ENCODE results near the gene LMF1.
"Not testable (repeated sequence)": the region's sequence is repeated elsewhere in the genome, so short reads cannot be mapped to it uniquely, and the experiment has no call there.

Gene LMF1

GRCh38 chr16:838741-839140 is 132.0 kb downstream of the LMF1 start:
- in situ Hi-C loops (cut with MboI; ENCODE audit: low sequenced_read_pairs) = no loop called here

- in situ Hi-C loops (cut with MboI; ENCODE audit: low sequenced_read_pairs) = not testable (repeated sequence)
Observed at GRCh38 chr16:836822-837221, 134.0 kb downstream of the LMF1 start.

DNA sequence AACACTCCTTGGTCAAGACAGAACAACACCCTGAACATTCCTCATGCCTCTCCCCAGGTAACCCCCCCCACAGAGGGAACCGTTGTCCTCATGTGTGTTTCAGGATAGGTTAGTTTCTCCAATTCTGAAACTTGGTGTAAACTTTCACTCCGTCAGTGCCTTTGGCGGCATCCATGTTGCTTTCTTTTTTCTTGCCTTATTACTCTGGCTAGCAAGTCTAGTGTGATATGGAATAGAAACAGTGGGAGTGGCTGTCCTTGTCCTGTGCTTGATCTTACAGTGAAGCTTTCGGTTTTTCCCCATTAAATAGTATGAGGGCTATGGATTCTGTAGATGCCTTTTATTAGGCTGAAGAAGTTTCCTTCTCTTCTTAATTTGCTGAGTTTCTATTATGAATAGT is 134.6 kb downstream of the LMF1 start:
- in situ Hi-C loops (cut with MboI; ENCODE audit: low sequenced_read_pairs) = no loop called here

- in situ Hi-C loops (cut with MboI; ENCODE audit: low sequenced_read_pairs) = no loop called here
Observed at GRCh38 chr16:835373-835772, 135.4 kb downstream of the LMF1 start.

- in situ Hi-C loops (cut with MboI; ENCODE audit: low sequenced_read_pairs) = no loop called here
Observed at GRCh38 chr16:833411-833810, 137.4 kb downstream of the LMF1 start.

DNA sequence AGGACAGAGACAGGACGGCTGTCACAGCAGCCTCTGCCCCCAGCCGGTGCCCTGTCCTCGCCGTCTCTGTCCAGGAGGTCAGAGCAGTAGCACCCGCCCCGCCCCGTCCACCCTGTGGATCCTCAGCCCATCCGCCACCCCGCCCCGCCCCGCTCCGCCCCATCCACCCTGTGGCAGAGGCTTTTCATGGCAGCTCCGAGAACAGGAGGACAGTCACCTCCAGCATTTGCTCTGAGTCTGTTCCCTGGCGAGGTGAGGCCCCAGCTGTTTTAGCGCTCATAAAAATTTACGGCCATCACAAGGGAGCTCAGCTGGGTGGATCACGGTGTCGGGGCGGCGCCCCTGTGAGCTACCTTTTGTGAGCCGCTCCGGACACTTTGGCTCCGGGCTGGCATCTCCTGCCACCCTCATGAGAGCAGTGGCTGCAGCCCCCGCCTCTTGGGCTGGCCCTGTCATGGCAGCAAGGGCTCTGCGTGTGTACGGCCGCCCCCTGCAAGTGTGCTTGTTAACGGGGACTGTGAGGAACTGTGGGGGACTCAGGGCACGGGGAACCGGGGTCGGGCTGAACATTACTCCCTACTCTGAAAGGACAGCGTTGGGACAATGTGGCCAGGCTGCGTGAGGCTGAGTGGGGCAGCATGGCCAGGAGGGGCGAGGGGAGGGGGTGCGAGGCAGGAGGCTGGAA is 138.0 kb downstream of the LMF1 start:
- in situ Hi-C loops (cut with MboI; ENCODE audit: low sequenced_read_pairs) = no loop called here

DNA sequence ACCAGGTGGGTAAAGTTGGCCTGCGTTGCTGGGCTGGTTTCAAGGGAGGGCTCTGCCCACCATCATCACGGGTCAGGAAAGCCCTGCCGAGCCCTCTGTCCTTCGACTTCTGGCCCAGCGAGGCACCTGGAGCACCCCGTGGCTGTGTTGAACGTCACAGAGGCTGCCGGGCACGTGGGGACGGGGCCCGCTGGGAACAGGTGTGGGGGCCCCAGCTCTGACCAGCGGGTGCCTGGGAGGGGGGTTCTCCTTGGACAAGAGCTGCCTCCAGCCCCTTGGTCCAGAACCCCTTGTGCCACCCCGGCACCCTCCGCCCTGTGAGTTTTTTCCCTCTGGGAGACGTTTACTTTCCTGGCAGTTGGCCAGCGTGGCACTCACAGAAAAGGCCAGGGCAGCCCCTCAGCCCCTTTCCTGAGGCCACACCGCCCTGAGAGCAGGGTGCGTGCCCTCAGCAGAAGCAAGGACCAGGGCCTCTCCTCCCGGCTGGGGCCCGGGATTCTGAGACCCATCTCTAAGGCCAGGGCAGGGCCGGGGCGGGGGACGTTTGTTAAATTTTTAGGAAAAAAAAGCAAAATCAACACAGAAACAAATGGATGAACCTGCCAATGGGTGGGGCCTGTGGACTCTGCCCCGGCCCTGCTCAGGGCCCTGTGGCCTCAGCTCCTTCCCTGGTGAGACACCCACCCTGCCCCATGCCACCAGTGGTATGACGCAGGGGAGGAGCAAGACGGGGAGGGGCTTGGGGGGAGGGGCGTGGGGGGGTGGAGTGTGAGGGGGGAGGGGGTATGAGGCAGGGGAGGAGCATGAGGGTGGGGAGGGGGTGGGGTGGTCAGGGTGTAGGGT is 139.0 kb downstream of the LMF1 start:
- in situ Hi-C loops (cut with MboI; ENCODE audit: low sequenced_read_pairs) = no loop called here

DNA sequence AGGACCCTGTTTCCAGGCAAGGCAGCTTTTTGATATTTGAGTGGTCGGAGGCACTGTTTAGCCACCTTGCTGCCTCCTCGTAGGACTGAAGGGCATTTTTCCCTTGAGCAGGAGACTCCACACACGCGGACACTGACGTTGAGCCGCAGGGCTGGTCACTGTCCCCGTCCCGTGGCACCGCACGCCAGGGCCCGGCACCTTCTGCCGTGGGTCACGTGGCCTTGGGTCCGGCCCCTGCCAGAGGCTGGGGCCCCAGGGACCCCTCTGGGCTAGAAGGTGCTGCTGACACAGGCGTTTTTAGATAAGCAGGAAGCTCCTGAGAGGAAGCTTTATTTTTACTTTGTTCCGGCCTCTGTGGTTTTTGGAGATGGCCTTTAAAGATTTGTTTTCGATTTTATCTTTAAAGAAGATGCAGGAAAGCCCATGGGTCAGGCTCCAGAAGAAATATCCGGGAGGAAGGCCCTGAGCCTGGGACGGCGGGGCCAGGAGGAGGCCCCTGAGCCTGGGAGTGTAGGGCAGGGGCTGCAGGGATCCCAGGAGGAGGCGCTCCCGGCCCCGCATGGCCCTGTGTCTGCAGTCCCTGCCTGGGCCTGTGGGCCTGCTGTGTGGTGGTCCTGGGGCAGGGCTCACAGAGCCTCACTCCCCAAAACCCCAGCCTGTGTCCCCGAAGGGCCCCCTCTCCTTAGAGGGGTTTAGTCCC is 139.8 kb downstream of the LMF1 start:
- in situ Hi-C loops (cut with MboI; ENCODE audit: low sequenced_read_pairs) = no loop called here

DNA sequence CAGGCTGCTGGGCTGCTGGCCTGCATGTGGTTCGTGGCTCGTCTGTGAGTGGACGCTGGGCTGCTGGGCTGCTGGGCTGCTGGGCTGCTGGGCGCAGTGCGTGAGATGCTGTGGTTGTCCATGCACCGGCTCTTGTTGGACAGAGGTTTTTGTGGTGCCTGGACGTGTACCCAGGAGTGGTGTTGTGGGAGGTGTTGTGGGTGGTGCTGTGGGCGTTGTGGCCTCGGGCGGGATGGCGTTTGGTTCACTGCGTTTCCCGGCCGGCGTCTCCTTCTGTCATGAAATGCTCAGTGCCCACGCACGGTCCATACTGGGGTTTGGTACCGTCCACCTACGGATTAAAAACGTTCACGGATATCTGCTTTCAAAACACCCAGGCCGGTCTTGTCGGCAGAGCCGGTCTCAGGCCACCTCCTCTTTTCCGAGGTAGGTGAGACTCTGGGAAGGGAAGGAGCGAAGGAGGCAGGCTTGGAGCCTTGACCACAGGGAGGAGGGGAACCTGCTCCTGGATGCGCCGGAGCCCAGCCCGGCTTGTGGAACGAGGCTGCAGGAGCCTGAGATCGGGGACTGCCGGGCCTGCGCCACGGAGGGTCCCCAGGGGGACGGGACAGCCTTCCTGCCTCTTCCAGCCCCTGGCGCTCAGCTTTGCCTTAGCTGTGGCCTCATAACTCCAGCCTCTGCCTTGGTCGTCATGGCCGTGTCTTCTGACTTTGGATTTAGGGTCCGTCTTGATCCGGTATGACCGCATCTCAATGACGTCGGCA is 140.5 kb downstream of the LMF1 start:
- in situ Hi-C loops (cut with MboI; ENCODE audit: low sequenced_read_pairs) = no loop called here

GRCh38 chr16:828891-829290 is 141.9 kb downstream of the LMF1 start:
- in situ Hi-C loops (cut with MboI; ENCODE audit: low sequenced_read_pairs) = no loop called here

- in situ Hi-C loops (cut with MboI; ENCODE audit: low sequenced_read_pairs) = no loop called here
Observed at GRCh38 chr16:827513-827912, 143.3 kb downstream of the LMF1 start.

DNA sequence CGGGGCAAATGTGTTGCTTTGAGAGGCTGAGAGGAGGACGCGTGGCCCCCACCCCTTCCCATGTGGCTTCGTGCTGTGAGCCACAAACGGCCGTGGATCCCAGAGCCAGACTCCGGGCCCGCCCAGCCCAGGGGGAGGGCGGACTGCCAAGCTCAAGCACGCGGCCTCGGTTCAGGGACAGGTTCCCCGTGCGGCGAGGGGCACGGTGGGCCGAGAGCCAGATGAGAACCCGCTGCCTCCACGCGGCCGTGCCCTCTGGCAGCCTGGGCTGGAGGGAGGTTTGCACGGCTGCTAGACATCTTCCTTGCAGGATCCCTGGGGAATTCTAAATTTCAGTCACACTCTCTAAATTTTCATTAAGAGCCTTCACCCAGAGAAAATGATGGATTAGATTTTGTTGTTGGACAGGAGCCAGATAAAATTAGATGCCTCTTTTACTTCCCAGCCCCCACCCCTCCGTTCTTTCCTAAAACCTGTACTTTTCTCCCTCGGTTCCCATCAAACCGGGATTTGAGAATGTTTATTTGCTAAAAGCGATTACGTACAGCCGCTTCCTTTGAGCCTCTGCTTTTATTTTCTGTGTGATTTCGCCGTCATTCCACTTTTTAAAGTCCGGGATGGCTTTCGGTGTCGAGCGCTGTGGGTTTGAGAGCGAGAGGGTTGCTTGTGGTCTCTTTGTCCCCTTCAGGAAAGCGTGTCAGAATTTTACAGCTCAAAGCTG is 145.3 kb downstream of the LMF1 start:
- in situ Hi-C loops (cut with MboI; ENCODE audit: low sequenced_read_pairs) = no loop called here

DNA sequence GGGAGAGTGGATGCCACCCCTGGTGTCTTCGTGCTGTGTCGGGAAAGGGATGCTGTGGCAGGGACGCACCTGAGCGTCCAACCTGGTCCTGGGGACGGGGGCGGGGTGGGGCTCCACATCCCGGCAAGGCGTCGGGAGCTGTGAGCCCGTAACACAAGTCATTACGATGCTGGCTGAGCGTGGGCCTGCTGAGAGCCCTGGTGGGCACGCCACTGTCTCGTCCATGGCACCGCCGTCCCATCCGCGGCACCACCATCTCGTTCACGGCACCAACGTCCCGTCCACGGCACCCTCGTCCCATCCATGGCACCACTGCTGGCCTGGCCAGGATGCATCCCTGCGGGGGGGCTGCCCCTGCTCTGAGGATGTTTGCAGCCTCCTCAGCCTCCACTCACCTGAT is 146.2 kb downstream of the LMF1 start:
- in situ Hi-C loops (cut with MboI; ENCODE audit: low sequenced_read_pairs) = no loop called here

GRCh38 chr16:824194-824593 is 146.6 kb downstream of the LMF1 start:
- in situ Hi-C loops (cut with MboI; ENCODE audit: low sequenced_read_pairs) = no loop called here

- in situ Hi-C loops (cut with MboI; ENCODE audit: low sequenced_read_pairs) = no loop called here
Observed at GRCh38 chr16:822909-823297, 147.9 kb downstream of the LMF1 start.

DNA sequence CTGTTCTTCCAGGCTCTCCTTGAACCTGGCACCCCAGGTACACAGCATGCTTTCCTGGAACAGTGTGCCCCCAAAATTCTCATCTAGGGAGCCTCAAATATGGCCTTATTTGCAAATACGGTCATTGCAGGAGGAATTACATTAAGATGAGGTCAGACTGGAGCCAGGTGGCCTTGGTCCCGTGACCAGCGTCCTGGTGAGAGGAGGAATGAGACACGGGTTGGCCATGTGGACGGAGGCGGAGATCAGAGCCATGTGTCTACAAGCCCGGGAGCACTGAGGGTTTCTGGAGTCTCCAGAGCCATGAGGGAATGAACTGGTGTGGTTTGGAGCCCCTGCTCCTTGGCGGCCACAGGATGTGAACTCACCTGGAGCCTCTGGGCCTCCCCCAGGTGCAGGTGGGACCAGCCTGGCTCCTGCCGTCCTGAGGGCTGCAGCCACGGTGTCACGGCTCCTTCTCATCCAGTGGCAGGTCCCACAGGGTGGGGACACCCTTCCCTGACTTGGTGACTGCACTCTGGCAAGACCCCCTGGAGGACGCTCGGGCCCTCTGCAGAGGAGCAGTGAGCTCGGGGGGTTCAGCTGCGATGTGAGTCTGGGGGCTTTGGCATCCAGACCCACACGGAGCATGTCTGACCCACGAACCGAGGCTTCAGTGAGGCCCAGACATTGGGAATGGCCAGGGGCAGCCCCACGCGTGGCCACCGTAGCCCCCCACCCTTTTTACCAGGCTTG is 148.4 kb downstream of the LMF1 start:
- in situ Hi-C loops (cut with MboI; ENCODE audit: low sequenced_read_pairs) = no loop called here

GRCh38 chr16:821751-822150 is 149.0 kb downstream of the LMF1 start:
- in situ Hi-C loops (cut with MboI; ENCODE audit: low sequenced_read_pairs) = no loop called here

DNA sequence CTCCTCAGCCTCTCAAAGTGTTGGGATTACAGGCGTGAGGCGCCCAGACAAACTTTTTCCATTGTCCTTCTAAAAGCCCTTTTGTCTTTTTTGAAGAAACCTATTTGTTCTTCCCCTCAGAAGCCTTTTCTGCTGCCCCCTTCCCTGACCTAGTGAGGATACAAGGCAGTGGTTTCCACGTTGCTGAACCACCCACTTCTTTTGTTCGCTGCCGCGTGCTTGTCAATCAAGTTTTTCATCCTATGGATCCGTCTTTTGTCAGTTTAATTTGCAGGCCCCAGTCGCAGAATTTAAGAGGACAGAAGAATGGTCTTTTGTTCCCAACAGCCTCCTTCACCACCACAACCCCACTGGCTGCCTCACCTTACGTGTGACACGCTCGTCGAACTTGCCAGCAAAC is 150.0 kb downstream of the LMF1 start:
- in situ Hi-C loops (cut with MboI; ENCODE audit: low sequenced_read_pairs) = no loop called here

GRCh38 chr16:820044-820408 is 150.8 kb downstream of the LMF1 start:
- in situ Hi-C loops (cut with MboI; ENCODE audit: low sequenced_read_pairs) = not testable (repeated sequence)

Measured in HL-60/S4 treated with retinoic acid at 250 ng/mL for 4 days and 3 days (cell line).